K562 (cell line): ENCODE data around the gene BCAR3. TPM values are rescaled to one million over a fixed set of nuclear protein-coding genes. Genes with fewer than 3 reads are reported as not detected.

Experiments
- ATAC-seq: fragments of 200-7000 bp; cut with Tn5 transposase; 3 replicates; pipeline ENCODE4 v1.9.1; 2020; ENCODE audit warnings: moderate library complexity
- BruUV-seq: library from RNA; stranded (reverse); fragments of 400-500 nt; replicated peaks from 2 replicates; lab custom pipeline; 2021; lab: Mats Ljungman, UMichigan
- CTCF ChIA-PET: fragments of 300-600 bp; formaldehyde crosslinking; extraction: SDS; loops from one replicate; lab custom pipeline; 2021; ENCODE audit warnings: low intra/inter-chr PET ratio; lab: Yijun Ruan, JAX
- POLR2A ChIA-PET: fragments of 300-600, 350-650 bp; sonication (Branson Sonifier 250); formaldehyde crosslinking; extraction: SDS; loops from one replicate; lab custom pipeline; 2021; ENCODE audit warnings: antibody characterized with exemption, inconsistent platforms; lab: Yijun Ruan, JAX
- DNase-seq, 4 experiments: peaks; one replicate each; pipeline versions ENCODE4 v3.0.0 to v3.0.0-alpha.2; 2011 to 2018; ENCODE audit warnings: low spot score in 3 of 4, mixed read lengths in 3 of 4; ENCODE audit errors: extremely low read depth in 1 of 4
- FAIRE-seq: peaks from 2 replicates; lab custom pipeline; 2011; peaks lifted over from hg19 to GRCh38; lab: Jason Lieb, UNC
- H2AFZ ChIP-seq: 2 replicates; pipeline ENCODE4 v1.6.0; 2011; ENCODE audit warnings: low read depth, low read length, control low read depth, inconsistent platforms
- H3K27ac ChIP-seq: fragments of 200-600 bp; 3 replicates; pipeline ENCODE4 v1.8.0; 2011; ENCODE audit warnings: low read depth, mild to moderate bottlenecking, control low read depth, inconsistent platforms, low read length, moderate library complexity, mixed read lengths; ENCODE audit errors: extremely low read depth
- H3K27me3 ChIP-seq, 2 experiments: fragments of 300-600 bp in 1 of 2; 2 replicates in 1 of 2; 3 replicates in 1 of 2; pipeline versions ENCODE4 v1.6.0 to v1.8.0; 2011; ENCODE audit warnings: inconsistent platforms in 2 of 2, low read length in 2 of 2, mild to moderate bottlenecking in 1 of 2, mixed read lengths in 1 of 2, moderate library complexity in 1 of 2; ENCODE audit not compliant: control insufficient read depth in 2 of 2, insufficient read depth in 2 of 2
- H3K36me3 ChIP-seq: fragments of 300-600 bp; 3 replicates; pipeline ENCODE4 v1.8.0; 2011; ENCODE audit warnings: mild to moderate bottlenecking, low read length, inconsistent platforms; ENCODE audit not compliant: control insufficient read depth, insufficient read depth
- H3K4me1 ChIP-seq, 2 experiments: fragments of 200-600 bp in 1 of 2; replicated peaks in 1 of 2; 2 replicates in 1 of 2; 3 replicates in 1 of 2; pipeline versions ENCODE4 v1.5.1 to v1.8.0; 2011; ENCODE audit warnings: inconsistent platforms in 2 of 2, low read length in 2 of 2, mild to moderate bottlenecking in 1 of 2, mixed read lengths in 1 of 2, moderate library complexity in 1 of 2; ENCODE audit not compliant: control insufficient read depth in 2 of 2, insufficient read depth in 2 of 2
- H3K4me2 ChIP-seq: 2 replicates; pipeline ENCODE4 v1.6.1; 2011; ENCODE audit warnings: low read length, control low read depth, inconsistent platforms, mixed read lengths; ENCODE audit not compliant: insufficient read depth
- H3K4me3 ChIP-seq: fragments of 200-600 bp; sonication (generic), shearing (Covaris generic); 2 replicates; pipeline ENCODE4 v1.5.1; 2016; ENCODE audit warnings: control low read depth, inconsistent platforms
- H3K79me2 ChIP-seq: fragments of 200-600 bp; 3 replicates; pipeline ENCODE4 v1.8.0; 2011; ENCODE audit warnings: low read length, inconsistent platforms; ENCODE audit not compliant: control insufficient read depth, insufficient read depth
- H3K9ac ChIP-seq, 2 experiments: 2 replicates each; pipeline versions ENCODE4 v1.6.0 to v1.6.1; 2011; ENCODE audit warnings: low read depth in 2 of 2, low read length in 2 of 2, control low read depth in 1 of 2, inconsistent platforms in 1 of 2, mild to moderate bottlenecking in 1 of 2, mixed read lengths in 1 of 2; ENCODE audit not compliant: insufficient read depth in 1 of 2
- H3K9me1 ChIP-seq: one replicate; pipeline ENCODE4 v1.6.0; 2011; ENCODE audit warnings: inconsistent platforms, mild to moderate bottlenecking, low read length, moderate library complexity; ENCODE audit not compliant: control insufficient read depth, insufficient read depth
- H3K9me3 ChIP-seq: replicated peaks from 2 replicates; pipeline ENCODE4 v1.5.1; 2011; ENCODE audit warnings: low read depth, low read length, inconsistent platforms; ENCODE audit not compliant: control insufficient read depth, insufficient read depth
- H4K20me1 ChIP-seq: replicated peaks from 2 replicates; pipeline ENCODE4 v1.6.1; 2011; ENCODE audit warnings: low read length, inconsistent platforms, mixed read lengths; ENCODE audit not compliant: control insufficient read depth, insufficient read depth
- ARID2 ChIP-seq: fragments of 450-650 bp; IDR thresholded peaks from 2 replicates; pipeline ENCODE4 v1.6.1; 2017; ENCODE audit warnings: antibody characterized with exemption, mild to moderate bottlenecking
- CBX8 ChIP-seq: fragments of 200-600 bp; sonication (generic); IDR thresholded peaks from 2 replicates; pipeline ENCODE4 v1.6.1; 2012; ENCODE audit warnings: borderline replicate concordance, mixed run types, low read depth, mild to moderate bottlenecking, moderate library complexity, mixed read lengths, low read length, control low read depth, inconsistent platforms; ENCODE audit not compliant: poor library complexity, severe bottlenecking; ENCODE audit errors: extremely low read depth
- ESRRA ChIP-seq: fragments of 450-650 bp; IDR thresholded peaks from 2 replicates; pipeline ENCODE4 v1.6.1; 2014; ENCODE audit warnings: low read depth, mild to moderate bottlenecking, moderate library complexity, borderline replicate concordance
- ETS1 ChIP-seq: conservative IDR thresholded peaks from 2 replicates; pipeline ENCODE4 v1.6.1; 2011; ENCODE audit warnings: low read depth, mild to moderate bottlenecking, low read length; ENCODE audit not compliant: control insufficient read depth
- FOS ChIP-seq: IDR thresholded peaks from 3 replicates; pipeline ENCODE4 v1.6.1; 2011; ENCODE audit not compliant: insufficient read length; ENCODE audit errors: extremely low read depth
- FOSL1 ChIP-seq: fragments of 200-800 bp; sonication (Bioruptor generic); conservative IDR thresholded peaks from 2 replicates; pipeline ENCODE4 v1.6.1; 2016; ENCODE audit warnings: missing genetic modification characterization, missing compliant biosample characterization
- HINFP ChIP-seq: fragments of 450-650 bp; conservative IDR thresholded peaks from 2 replicates; pipeline ENCODE4 v1.6.1; 2016; ENCODE audit warnings: missing genetic modification characterization, low read depth, mild to moderate bottlenecking, control low read depth, missing compliant biosample characterization
- NR2F6 ChIP-seq: fragments of 450-650 bp; formaldehyde crosslinking; IDR thresholded peaks from 2 replicates; pipeline ENCODE4 v1.4.0; 2020; ENCODE audit warnings: mild to moderate bottlenecking
- PHB ChIP-seq: fragments of 250-450 bp; sonication (Bioruptor Pico); IDR thresholded peaks from 2 replicates; pipeline ENCODE4 v1.5.0; 2021
- PRMT5 ChIP-seq: sonication (generic); formaldehyde crosslinking; IDR thresholded peaks from 2 replicates; pipeline ENCODE4 v1.5.0; 2020; ENCODE audit warnings: missing genetic modification reagents
- RHOXF2B ChIP-seq: fragments of 250-450 bp; sonication (Bioruptor Pico); conservative IDR thresholded peaks from 2 replicates; pipeline ENCODE4 v1.5.1; 2021
- SMC3 ChIP-seq: conservative IDR thresholded peaks from 2 replicates; pipeline ENCODE4 v1.6.1; 2011; ENCODE audit warnings: low read depth, low read length, improper control_type of control experiment; ENCODE audit not compliant: insufficient read depth
- STAG1 ChIP-seq: sonication (generic); formaldehyde crosslinking; IDR thresholded peaks from 2 replicates; pipeline ENCODE4 v1.5.0; 2020; ENCODE audit warnings: missing genetic modification reagents, borderline replicate concordance
- STAT5A ChIP-seq: IDR thresholded peaks from 2 replicates; pipeline ENCODE4 v1.6.1; 2012; ENCODE audit warnings: low read length, inconsistent platforms, borderline replicate concordance
- THRA ChIP-seq: fragments of 450-650 bp; IDR thresholded peaks from 2 replicates; pipeline ENCODE4 v1.6.1; 2017; ENCODE audit warnings: mild to moderate bottlenecking, moderate library complexity
- YBX1 ChIP-seq: fragments of 450-650 bp; IDR thresholded peaks from 2 replicates; pipeline ENCODE4 v1.7.1; 2016; ENCODE audit warnings: mild to moderate bottlenecking
- ZC3H8 ChIP-seq: fragments of 450-650 bp; IDR thresholded peaks from 2 replicates; pipeline ENCODE4 v1.6.1; 2017
- ZNF830 ChIP-seq: fragments of 250-450 bp; sonication (Bioruptor Pico); IDR thresholded peaks from 2 replicates; pipeline ENCODE4 v1.5.0; 2021; ENCODE audit warnings: mild to moderate bottlenecking
- WGBS: fragments of 100-300 bp; shearing (Covaris generic); methylation state at CpG from one replicate; pipeline ENCODE4 v1.1.6; 2016; ENCODE audit warnings: low coverage, mixed read lengths; ENCODE audit not compliant: insufficient coverage; ENCODE audit errors: missing lambda C conversion rate; 5-methylcytosine and 5-hydroxymethylcytosine counted together
- in situ Hi-C: fragments of 300-500 bp; cut with MboI; formaldehyde crosslinking; loops from 4 replicates; pipeline ENCODE4 v1.15.0; 2018; ENCODE audit warnings: inconsistent platforms, mixed read lengths
- intact Hi-C: fragments of 100-400 bp; cut with micrococcal nuclease; formaldehyde crosslinking; loops from 2 replicates; pipeline ENCODE4 v1.14.2; 2022
- polyA plus RNA-seq, 8 experiments: library from polyadenylated mRNA; depleted of rRNA in 4 of 8; stranded (reverse) in 5 of 8; unstranded in 3 of 8; fragments of >200 nt; fragmentation: Nextera tagmentation in 2 of 8; fragmentation: Illumina TruSeq in 1 of 8; extraction: Ambion mirVana in 2 of 8; extraction: Trizol in 1 of 8; gene quantifications; 2 replicates each; pipeline versions ENCODE4 v1.2.1 to v1.2.3, GENCODE V29; 2011 to 2014; ENCODE audit warnings: inconsistent platforms in 1 of 8, missing spikeins in 1 of 8
- total RNA-seq, 7 experiments: library from RNA; depleted of rRNA in 6 of 7; stranded (reverse); fragments of >200 nt in 6 of 7; fragmentation: Illumina TruSeq in 2 of 7; extraction: Trizol in 2 of 7; gene quantifications; 2 replicates each; pipeline versions ENCODE4 v1.2.1 to v1.2.3, GENCODE V29; 2011 to 2021; ENCODE audit warnings: low replicate concordance in 1 of 7

BCAR3 gene
- total and polyA plus RNA-seq, 9 of the 15 experiments (the other 6 are each of a cell fraction or from before 2014, with no cell fraction given) = 1.8 to 6.3 (median 3.8) TPM

GRCh38 chr1:93656491-93656890 is 25.1 kb downstream of the BCAR3 start:
- no peaks in the 10 kb centered on the region for H3K36me3 ChIP-seq
- peaks cover 8 to 18% of the 10 kb centered on the region in 2 experiments; a peak in 3 of 5 replicates for H3K27me3 ChIP-seq
- TF ChIP-seq ESRRA (no peak), PRMT5 (no peak), FOSL1 (tag) (no peak), YBX1 (no peak), FOS (no peak), ZNF830 (CRISPR knock-in tag) (no peak), RHOXF2B (no peak), PHB (CRISPR knock-in tag) (no peak), CBX8 (no peak), HINFP (tag) (no peak), THRA (no peak), ETS1 (no peak), STAG1 (CRISPR knock-in tag) (no peak), SMC3 (no peak), ARID2 (no peak), NR2F6 (CRISPR knock-in tag) (no peak), ZC3H8 (no peak), STAT5A (no peak)
- H3K4me3 ChIP-seq = no peak overlapping the region
- DNase-seq (no peak), ATAC-seq (no peak), FAIRE-seq (no peak)
- no peak overlapping the region for H2AFZ ChIP-seq
- ChIA-PET CTCF (interaction anchor here (0.6 kb wide), 1 partner anchor 572 kb away, joined by 3 read pairs; no protein-coding TSS in a partner anchor), POLR2A (interaction anchor here (1.0 kb wide), 1 partner anchor 12 kb away, joined by 3 read pairs; no protein-coding TSS in a partner anchor)
- H3K27ac ChIP-seq = no peak overlapping the region
- 6% methylated on average over 5 of the region's 5 CpGs for WGBS
- H3K9me3 ChIP-seq = no peaks in the 10 kb centered on the region
- intact Hi-C loops = no loop called here
- H4K20me1 ChIP-seq = no peaks in the 10 kb centered on the region
- no peak overlapping the region for H3K9ac ChIP-seq
- H3K79me2 ChIP-seq = no peaks in the 10 kb centered on the region
- in situ Hi-C loops = no loop called here
- H3K4me2 ChIP-seq = no peak overlapping the region
- no peaks in the 10 kb centered on the region for H3K9me1 ChIP-seq
- H3K4me1 ChIP-seq = peaks cover 5 to 9% of the 10 kb centered on the region in 2 experiments; a peak in 3 of 5 replicates
- BruUV-seq = no TSS peak
